A549 (cell line): ENCODE results near the gene PSMF1. TPM values are rescaled to one million over a fixed set of nuclear protein-coding genes. Genes with fewer than 3 reads are reported as not detected.
A peak's percentile ranks its signal among the peaks of the same experiment; 100 is the strongest.

Source experiments
- ATAC-seq, 2 experiments: fragments of 200-7000 bp in 1 of 2; fragments of >200 bp in 1 of 2; cut with Nextera tagmentation in 1 of 2; cut with Tn5 transposase in 1 of 2; 3 replicates each; pipeline versions ENCODE4 v1.8.0 to v1.9.1; 2018 to 2020; ENCODE audit warnings: mild to moderate bottlenecking in 1 of 2, moderate library complexity in 1 of 2
- CTCF ChIA-PET: fragments of 300-600 bp; sonication (Branson Sonifier 250); formaldehyde crosslinking; extraction: SDS; loops from one replicate; lab custom pipeline; 2021; ENCODE audit warnings: antibody characterized with exemption, inconsistent platforms; lab: Yijun Ruan, JAX
- POLR2A ChIA-PET: fragments of 350-600 bp; formaldehyde crosslinking; extraction: SDS; loops from one replicate; lab custom pipeline; 2021; ENCODE audit warnings: antibody characterized with exemption, inconsistent platforms; lab: Yijun Ruan, JAX
- DNase-seq, 2 experiments: peaks; one replicate each; pipeline versions ENCODE4 v3.0.0 to v3.0.0-alpha.2; 2011 to 2016; ENCODE audit warnings: low read depth in 1 of 2, low spot score in 1 of 2
- FAIRE-seq: peaks from 2 replicates; lab custom pipeline; 2011; peaks lifted over from hg19 to GRCh38; lab: Jason Lieb, UNC
- H3K27ac ChIP-seq, 2 experiments: fragments of >200 bp; sonication (Bioruptor Twin); formaldehyde crosslinking; 3 replicates each; pipeline ENCODE4 v1.5.1; 2016 to 2017
- H3K4me1 ChIP-seq: fragments of >200 bp; sonication (Bioruptor Twin); formaldehyde crosslinking; 3 replicates; pipeline ENCODE4 v1.6.1; 2016
- H3K4me2 ChIP-seq: fragments of >200 bp; sonication (Bioruptor Twin); formaldehyde crosslinking; 3 replicates; pipeline ENCODE4 v1.6.1; 2016
- H3K4me3 ChIP-seq: fragments of >200 bp; sonication (Bioruptor Twin); formaldehyde crosslinking; 3 replicates; pipeline ENCODE4 v1.5.1; 2016
- H3K9me3 ChIP-seq: fragments of >200 bp; sonication (Bioruptor Twin); formaldehyde crosslinking; 3 replicates; pipeline ENCODE4 v1.6.1; 2016
- CBX2 ChIP-seq: fragments of 200-600 bp; sonication (generic); IDR thresholded peaks from 2 replicates; pipeline ENCODE4 v1.6.1; 2016; ENCODE audit warnings: low read depth, mild to moderate bottlenecking, borderline replicate concordance
- CEBPB ChIP-seq, 2 experiments: fragments of >200 bp in 1 of 2; sonication (Bioruptor Twin) in 1 of 2; formaldehyde crosslinking in 1 of 2; IDR thresholded peaks; 2 replicates each; pipeline ENCODE4 v1.6.1; 2012 to 2016
- CHD2 ChIP-seq: fragments of 150-350 bp; IDR thresholded peaks from 2 replicates; pipeline ENCODE4 v1.6.1; 2014; ENCODE audit warnings: low read length; ENCODE audit not compliant: partially characterized antibody
- EHMT2 ChIP-seq: fragments of 200-600 bp; sonication (generic); IDR thresholded peaks from 2 replicates; pipeline ENCODE4 v1.6.1; 2016; ENCODE audit warnings: antibody characterized with exemption, low read depth, mild to moderate bottlenecking, moderate library complexity
- HEYL ChIP-seq: fragments of 250-450 bp; sonication (Bioruptor Pico); IDR thresholded peaks from 2 replicates; pipeline ENCODE4 v1.8.0; 2021; ENCODE audit warnings: mild to moderate bottlenecking, moderate library complexity
- HOXA7 ChIP-seq: fragments of 250-450 bp; sonication (Bioruptor Pico); IDR thresholded peaks from 2 replicates; pipeline ENCODE4 v1.5.0; 2020; ENCODE audit warnings: mild to moderate bottlenecking, moderate library complexity
- JUN ChIP-seq, 2 experiments: fragments of >200 bp; sonication (Bioruptor Twin); formaldehyde crosslinking; IDR thresholded peaks; 2 replicates in 1 of 2; 3 replicates in 1 of 2; pipeline ENCODE4 v1.6.1; 2016 to 2017
- MYC ChIP-seq: IDR thresholded peaks from 2 replicates; pipeline ENCODE4 v1.6.1; 2012; ENCODE audit warnings: mild to moderate bottlenecking, inconsistent platforms, low read length, improper control_type of control experiment, borderline replicate concordance
- PHF8 ChIP-seq: fragments of 200-600 bp; sonication (generic); IDR thresholded peaks from 2 replicates; pipeline ENCODE4 v1.6.1; 2016; ENCODE audit warnings: low read depth, mild to moderate bottlenecking, antibody characterized with exemption, moderate library complexity, borderline replicate concordance
- POLR2A ChIP-seq: IDR thresholded peaks from 2 replicates; pipeline ENCODE4 v1.6.1; 2012; ENCODE audit warnings: mild to moderate bottlenecking, low read length
- RAD21 ChIP-seq, 2 experiments: fragments of >200 bp in 1 of 2; sonication (Bioruptor Twin) in 1 of 2; formaldehyde crosslinking in 1 of 2; IDR thresholded peaks in 1 of 2; conservative IDR thresholded peaks in 1 of 2; 2 replicates in 1 of 2; 3 replicates in 1 of 2; pipeline ENCODE4 v1.6.1; 2012 to 2018; ENCODE audit warnings: inconsistent platforms in 1 of 2
- RARB ChIP-seq: fragments of 250-450 bp; sonication (Bioruptor Pico); IDR thresholded peaks from 2 replicates; pipeline ENCODE4 v1.8.0; 2021; ENCODE audit warnings: mild to moderate bottlenecking, moderate library complexity
- SMC3 ChIP-seq: fragments of >200 bp; sonication (Bioruptor Twin); formaldehyde crosslinking; IDR thresholded peaks from 3 replicates; pipeline ENCODE4 v1.6.1; 2018; ENCODE audit warnings: inconsistent platforms
- ZC3H11A ChIP-seq: fragments of 450-650 bp; IDR thresholded peaks from 2 replicates; pipeline ENCODE4 v1.6.1; 2014; ENCODE audit warnings: antibody characterized with exemption, mild to moderate bottlenecking
- ZSCAN20 ChIP-seq: fragments of 250-450 bp; sonication (Bioruptor Pico); IDR thresholded peaks from 2 replicates; pipeline ENCODE4 v1.8.0; 2022; ENCODE audit warnings: mild to moderate bottlenecking, moderate library complexity
- WGBS: methylation state at CpG from one replicate; pipeline ENCODE4 v1.1.6; 2017; ENCODE audit errors: missing lambda C conversion rate; 5-methylcytosine and 5-hydroxymethylcytosine counted together
- polyA plus RNA-seq, 4 experiments: library from polyadenylated mRNA; depleted of rRNA in 3 of 4; stranded (reverse); fragments of >200 nt; fragmentation: RNase III in 1 of 4; extraction: RNeasy Plus Mini Kit Qiagen cat#74134 plus additional on column Dnase treatment in 1 of 4; gene quantifications; 2 replicates in 3 of 4; 3 replicates in 1 of 4; pipeline ENCODE4 v1.2.3, GENCODE V29; 2011 to 2017
- TF ChIP-seq, protein P1 (sequence below): fragments of 250-450 bp; sonication (Bioruptor Pico); IDR thresholded peaks from 2 replicates; pipeline ENCODE4 v1.5.0; 2020; ENCODE audit warnings: low read depth, mild to moderate bottlenecking, moderate library complexity
- TF ChIP-seq, protein P2 (sequence below): fragments of >200 bp; sonication (Bioruptor Twin); formaldehyde crosslinking; IDR thresholded peaks from 3 replicates; pipeline ENCODE4 v1.5.1; 2016
- TF ChIP-seq, protein P3 (sequence below): fragments of 150-350 bp; IDR thresholded peaks from 2 replicates; pipeline ENCODE4 v1.6.1; 2014; ENCODE audit warnings: low read depth, mild to moderate bottlenecking, low read length
- TF ChIP-seq, protein P4 (sequence below): IDR thresholded peaks from 2 replicates; pipeline ENCODE4 v1.6.1; 2012

Gene PSMF1
- polyA plus RNA-seq, 2 of the 4 experiments (the other 2 are of a cell fraction) = 123 to 157 TPM

DNA sequence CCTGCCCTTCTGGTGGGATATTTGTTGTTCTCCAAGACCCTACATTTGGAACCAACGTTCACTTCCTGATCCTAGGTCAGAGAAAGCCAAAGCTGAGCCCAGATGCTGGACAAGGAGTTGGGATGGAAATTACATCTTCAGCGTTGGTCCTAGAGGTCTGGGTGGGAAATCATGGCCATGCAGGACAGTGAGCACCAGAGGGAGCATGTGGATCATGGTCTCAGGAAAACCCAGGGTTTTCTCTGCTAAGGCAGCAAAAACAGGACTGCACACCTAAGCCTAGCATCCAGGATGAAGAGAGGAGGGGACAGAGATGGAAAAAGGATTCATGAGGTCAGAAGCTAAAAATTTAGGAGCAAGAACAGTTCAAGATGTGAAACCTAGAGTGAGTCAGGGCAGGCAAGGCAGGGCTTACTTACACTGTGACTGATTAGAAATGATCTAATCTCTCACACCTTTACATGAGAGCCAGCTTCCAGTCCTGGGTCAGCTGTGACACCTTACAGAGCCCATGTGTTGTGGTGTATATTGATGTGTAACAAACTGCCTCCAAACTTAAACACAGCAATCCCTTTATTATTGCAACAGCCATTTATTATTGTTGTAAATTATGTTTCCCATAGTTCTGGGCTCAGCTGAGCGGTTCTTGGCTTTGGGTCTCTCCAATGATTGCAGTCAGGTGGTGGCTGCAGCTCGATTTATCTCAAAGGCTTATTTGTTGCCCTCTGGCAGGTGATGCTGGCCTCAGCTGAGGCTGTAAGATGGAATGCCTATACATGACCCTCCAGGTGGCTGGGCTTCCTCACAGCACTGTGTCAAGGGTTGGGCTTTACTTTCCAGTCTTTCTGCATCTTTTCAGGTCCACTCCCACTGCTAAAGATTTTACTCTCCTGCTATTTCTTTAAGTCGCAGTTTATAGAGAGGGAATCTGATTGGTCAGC, 91.3 kb downstream of the PSMF1 start:
- CTCF ChIA-PET = interaction anchor here (0.7 to 10.0 kb wide), 24 partner anchors 8 to 393 kb away, joined by 3 to 81 read pairs (median 4); partner anchors contain the start of genes FAM110A, NSFL1C and RAD21L1
- 10% methylated on average over 5 of the region's 5 CpGs for WGBS

DNA sequence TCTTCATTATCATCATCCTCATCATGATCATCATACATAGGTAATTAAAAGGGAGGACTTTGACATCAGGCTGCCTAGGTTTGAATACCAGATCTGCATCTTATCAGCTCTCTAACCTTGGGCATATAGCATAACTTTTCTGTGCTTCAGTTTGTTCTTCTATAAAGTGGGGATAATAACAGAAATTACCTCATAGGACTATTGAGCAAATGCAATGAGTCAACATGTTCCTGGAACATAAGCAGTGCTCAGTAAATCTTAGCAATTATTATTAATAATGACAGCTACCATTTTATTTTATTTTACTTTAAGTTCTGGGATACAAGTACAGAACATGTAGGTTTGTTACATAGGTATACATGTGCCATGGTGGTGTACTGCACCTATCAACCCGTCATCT, 92.1 kb downstream of the PSMF1 start:
- no peak overlapping the region for H3K27ac ChIP-seq

More for the DNA sequence above, 91.3 kb downstream of the PSMF1 start:
- Histone ChIP-seq H3K4me2 (no peak overlapping the region), H3K4me1 (no peaks in the 10 kb centered on the region), H3K9me3 (no peaks in the 10 kb centered on the region), H3K4me3 (no peak overlapping the region), H3K27ac (no peak overlapping the region)
- DNase-seq (peak in 1 of 2 experiments; percentile 29), FAIRE-seq (no peak), ATAC-seq (peak; percentile 45 to 60; a peak in 5 of 6 replicates)
- no peak for TF ChIP-seq PHF8
- TF ChIP-seq RAD21 (conservative IDR thresholded peaks at IDR 0.05 in 1 of 2, IDR thresholded peaks at IDR 0.05 in 1 of 2) = peak; percentile 45 to 58
- TF ChIP-seq, protein P1, sequence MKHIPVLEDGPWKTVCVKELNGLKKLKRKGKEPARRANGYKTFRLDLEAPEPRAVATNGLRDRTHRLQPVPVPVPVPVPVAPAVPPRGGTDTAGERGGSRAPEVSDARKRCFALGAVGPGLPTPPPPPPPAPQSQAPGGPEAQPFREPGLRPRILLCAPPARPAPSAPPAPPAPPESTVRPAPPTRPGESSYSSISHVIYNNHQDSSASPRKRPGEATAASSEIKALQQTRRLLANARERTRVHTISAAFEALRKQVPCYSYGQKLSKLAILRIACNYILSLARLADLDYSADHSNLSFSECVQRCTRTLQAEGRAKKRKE = no peak
- TF ChIP-seq, protein P2, sequence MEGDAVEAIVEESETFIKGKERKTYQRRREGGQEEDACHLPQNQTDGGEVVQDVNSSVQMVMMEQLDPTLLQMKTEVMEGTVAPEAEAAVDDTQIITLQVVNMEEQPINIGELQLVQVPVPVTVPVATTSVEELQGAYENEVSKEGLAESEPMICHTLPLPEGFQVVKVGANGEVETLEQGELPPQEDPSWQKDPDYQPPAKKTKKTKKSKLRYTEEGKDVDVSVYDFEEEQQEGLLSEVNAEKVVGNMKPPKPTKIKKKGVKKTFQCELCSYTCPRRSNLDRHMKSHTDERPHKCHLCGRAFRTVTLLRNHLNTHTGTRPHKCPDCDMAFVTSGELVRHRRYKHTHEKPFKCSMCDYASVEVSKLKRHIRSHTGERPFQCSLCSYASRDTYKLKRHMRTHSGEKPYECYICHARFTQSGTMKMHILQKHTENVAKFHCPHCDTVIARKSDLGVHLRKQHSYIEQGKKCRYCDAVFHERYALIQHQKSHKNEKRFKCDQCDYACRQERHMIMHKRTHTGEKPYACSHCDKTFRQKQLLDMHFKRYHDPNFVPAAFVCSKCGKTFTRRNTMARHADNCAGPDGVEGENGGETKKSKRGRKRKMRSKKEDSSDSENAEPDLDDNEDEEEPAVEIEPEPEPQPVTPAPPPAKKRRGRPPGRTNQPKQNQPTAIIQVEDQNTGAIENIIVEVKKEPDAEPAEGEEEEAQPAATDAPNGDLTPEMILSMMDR = peak; percentile 39
- peak; percentile 28; the same call in 1 of the 3 replicates for TF ChIP-seq SMC3
- POLR2A ChIA-PET = no interaction called here

DNA sequence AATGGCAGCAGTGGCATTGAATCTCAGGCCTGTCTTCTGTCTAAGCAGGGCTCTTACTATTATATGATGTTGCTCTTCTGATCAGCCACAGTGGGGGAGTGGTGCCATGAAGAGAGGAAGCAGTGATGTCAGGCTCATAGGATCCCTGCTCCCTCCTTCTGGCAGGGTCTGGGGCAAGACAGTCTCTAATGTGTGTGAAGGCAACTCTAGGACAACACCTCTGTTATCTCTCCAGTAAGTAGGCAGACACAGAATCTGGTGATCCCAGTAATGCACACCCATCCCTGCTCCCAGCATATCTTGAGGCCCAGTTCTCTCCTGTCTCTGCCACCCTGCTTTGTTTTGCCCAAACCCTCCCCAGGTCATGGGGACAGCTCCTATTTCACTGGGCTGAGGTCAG, 93.6 kb downstream of the PSMF1 start:
- ChIA-PET CTCF (interaction anchor here (0.6 to 10.0 kb wide), 35 partner anchors 8 to 1055 kb away, joined by 3 to 81 read pairs (median 6); partner anchors contain the start of genes C20orf202, DEFB127, FAM110A and RAD21L1), POLR2A (no interaction called here)
- Histone ChIP-seq H3K9me3 (no peaks in the 10 kb centered on the region), H3K4me2 (no peak overlapping the region), H3K4me1 (no peaks in the 10 kb centered on the region), H3K4me3 (no peak overlapping the region), H3K27ac (no peak overlapping the region)
- no peak for TF ChIP-seq RARB
- TF ChIP-seq, protein P3, sequence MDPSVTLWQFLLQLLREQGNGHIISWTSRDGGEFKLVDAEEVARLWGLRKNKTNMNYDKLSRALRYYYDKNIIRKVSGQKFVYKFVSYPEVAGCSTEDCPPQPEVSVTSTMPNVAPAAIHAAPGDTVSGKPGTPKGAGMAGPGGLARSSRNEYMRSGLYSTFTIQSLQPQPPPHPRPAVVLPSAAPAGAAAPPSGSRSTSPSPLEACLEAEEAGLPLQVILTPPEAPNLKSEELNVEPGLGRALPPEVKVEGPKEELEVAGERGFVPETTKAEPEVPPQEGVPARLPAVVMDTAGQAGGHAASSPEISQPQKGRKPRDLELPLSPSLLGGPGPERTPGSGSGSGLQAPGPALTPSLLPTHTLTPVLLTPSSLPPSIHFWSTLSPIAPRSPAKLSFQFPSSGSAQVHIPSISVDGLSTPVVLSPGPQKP = no peak
- TF ChIP-seq CHD2 = no peak
- TF ChIP-seq, protein P4, sequence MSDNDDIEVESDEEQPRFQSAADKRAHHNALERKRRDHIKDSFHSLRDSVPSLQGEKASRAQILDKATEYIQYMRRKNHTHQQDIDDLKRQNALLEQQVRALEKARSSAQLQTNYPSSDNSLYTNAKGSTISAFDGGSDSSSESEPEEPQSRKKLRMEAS = no peak
- TF ChIP-seq HOXA7 (CRISPR knock-in tag) = no peak
- TF ChIP-seq, protein P2 = no peak
- TF ChIP-seq CEBPB (IDR thresholded peaks at IDR 0.05) = no peak
- no peak for TF ChIP-seq MYC
- TF ChIP-seq CBX2 = no peak
- no peak for TF ChIP-seq HEYL (CRISPR knock-in tag)
- TF ChIP-seq POLR2A = no peak
- TF ChIP-seq ZC3H11A = no peak
- TF ChIP-seq EHMT2 = no peak
- no peak for TF ChIP-seq RAD21 (conservative IDR thresholded peaks at IDR 0.05 in 1 of 2, IDR thresholded peaks at IDR 0.05 in 1 of 2)
- ATAC-seq (no peak), DNase-seq (no peak), FAIRE-seq (no peak)

More for the DNA sequence above, 92.1 kb downstream of the PSMF1 start:
- Histone ChIP-seq H3K9me3 (no peaks in the 10 kb centered on the region), H3K4me3 (no peak overlapping the region), H3K4me1 (no peaks in the 10 kb centered on the region), H3K4me2 (no peak overlapping the region)
- DNase-seq = no peak
- TF ChIP-seq JUN (IDR thresholded peaks at IDR 0.05) = no peak
- TF ChIP-seq ZSCAN20 (CRISPR knock-in tag) = no peak
- ChIA-PET CTCF (interaction anchor here (0.7 to 10.0 kb wide), 19 partner anchors 9 to 393 kb away, joined by 3 to 81 read pairs (median 7); partner anchors contain the start of genes NSFL1C and RAD21L1), POLR2A (no interaction called here)
- ATAC-seq = no peak
- no peak for FAIRE-seq
- 33% methylated on average over 1 of the region's 1 CpG for WGBS
